ENCODE measurements around the gene NOS2.

- no peak for TF ChIP-seq POLR2A (IDR thresholded peaks at IDR 0.05)
- no peak for TF ChIP-seq EP300 (IDR thresholded peaks at IDR 0.05; ENCODE audit: low read depth)
Measured at GRCh38 chr17:27793168-27793905, 7.0 kb downstream of the NOS2 start.

All from transverse colon (tissue), 1 donor.